Psoas muscle (tissue), 8 donors: ENCODE measurements around the gene CDK5RAP2. TPM values are rescaled to one million over a fixed set of nuclear protein-coding genes. Genes with fewer than 3 reads are reported as not detected.

Experiments used
- ATAC-seq, 4 donors: fragments of 200-7000 bp; cut with Tn5 transposase; one replicate each; pipeline ENCODE4 v1.9.1; 2020; ENCODE audit warnings: moderate library complexity in 3 of 4, mild to moderate bottlenecking in 2 of 4
- DNase-seq, 2 donors: peaks; one replicate each; pipeline ENCODE4 v3.0.0-alpha.2; 2020
- H3K27ac ChIP-seq: fragments of 200-600 bp; one replicate; pipeline ENCODE4 v1.8.0; 2022
- H3K27me3 ChIP-seq, 3 donors: fragments of 200-600 bp in 1 of 3; one replicate each; pipeline versions ENCODE4 v1.6.1 to v1.8.0; 2013 to 2022; ENCODE audit warnings: low read length in 2 of 3, mild to moderate bottlenecking in 2 of 3, moderate library complexity in 1 of 3; ENCODE audit not compliant: insufficient read depth in 3 of 3
- H3K36me3 ChIP-seq, 2 donors: fragments of 200-600 bp in 1 of 2; one replicate each; pipeline versions ENCODE4 v1.6.1 to v1.8.0; 2013 to 2022; ENCODE audit warnings: low read depth in 1 of 2, mild to moderate bottlenecking in 1 of 2, moderate library complexity in 1 of 2; ENCODE audit not compliant: insufficient read depth in 1 of 2
- H3K4me1 ChIP-seq: fragments of 200-600 bp; one replicate; pipeline ENCODE4 v1.8.0; 2022
- H3K4me3 ChIP-seq: fragments of 200-600 bp; one replicate; pipeline ENCODE4 v1.8.0; 2022; ENCODE audit warnings: mild to moderate bottlenecking
- H3K9me3 ChIP-seq: fragments of 200-600 bp; one replicate; pipeline ENCODE4 v1.8.0; 2022
- WGBS, 3 donors: extraction: QIAGEN DNeasy Blood & Tissue Kit; methylation state at CpG; one replicate each; pipeline versions ENCODE4 v1.1.6 to v1.1.7; 2013; 5-methylcytosine and 5-hydroxymethylcytosine counted together
- intact Hi-C, 2 donors: fragments of 100-400 bp; cut with DNase I; formaldehyde crosslinking; loops; one replicate each; pipeline versions ENCODE4 v1.11.0 to v1.14.2; 2022
- polyA plus RNA-seq, 3 donors: library from polyadenylated mRNA; stranded (reverse); fragments of 200-250 nt; gene quantifications; one replicate each; pipeline ENCODE4 v1.2.3, GENCODE V29; 2013
- total RNA-seq, 4 donors: library from RNA; stranded (reverse); fragmentation: NEBNext Ultra II Directional in 2 of 4; extraction: Animal tissue kit (Norgen Biotek cat#: 25700) in 2 of 4; gene quantifications; one replicate each; pipeline versions ENCODE4 v1.2.1 to v1.2.4, GENCODE V29; 2021 to 2023
- TF ChIP-seq, protein P1 (sequence below): fragments of 200-600 bp; IDR thresholded peaks from one replicate; pipeline ENCODE4 v1.8.0; 2022; ENCODE audit warnings: antibody characterized with exemption
- donor health status: healthy with polysubstance abuse.
- donor health status: DM: no; HTN: no; CAD: no; lungs with moderate emphysema.
- donor health status: Bipolar disorder and iron deficiency.
- donor health status: healthy.
- donor health status: DM: yes; HTN: yes; CAD: no.
- donor health status: DM: no; HTN: no; CAD: no.
- donor health status: DM: no; HTN: no; CAD: no.
- donor health status: DM: yes; HTN: yes; CAD: no.

Gene CDK5RAP2
- total and polyA plus RNA-seq, 7 donors, result 26.0 to 95.1 (median 60.3) TPM

DNA sequence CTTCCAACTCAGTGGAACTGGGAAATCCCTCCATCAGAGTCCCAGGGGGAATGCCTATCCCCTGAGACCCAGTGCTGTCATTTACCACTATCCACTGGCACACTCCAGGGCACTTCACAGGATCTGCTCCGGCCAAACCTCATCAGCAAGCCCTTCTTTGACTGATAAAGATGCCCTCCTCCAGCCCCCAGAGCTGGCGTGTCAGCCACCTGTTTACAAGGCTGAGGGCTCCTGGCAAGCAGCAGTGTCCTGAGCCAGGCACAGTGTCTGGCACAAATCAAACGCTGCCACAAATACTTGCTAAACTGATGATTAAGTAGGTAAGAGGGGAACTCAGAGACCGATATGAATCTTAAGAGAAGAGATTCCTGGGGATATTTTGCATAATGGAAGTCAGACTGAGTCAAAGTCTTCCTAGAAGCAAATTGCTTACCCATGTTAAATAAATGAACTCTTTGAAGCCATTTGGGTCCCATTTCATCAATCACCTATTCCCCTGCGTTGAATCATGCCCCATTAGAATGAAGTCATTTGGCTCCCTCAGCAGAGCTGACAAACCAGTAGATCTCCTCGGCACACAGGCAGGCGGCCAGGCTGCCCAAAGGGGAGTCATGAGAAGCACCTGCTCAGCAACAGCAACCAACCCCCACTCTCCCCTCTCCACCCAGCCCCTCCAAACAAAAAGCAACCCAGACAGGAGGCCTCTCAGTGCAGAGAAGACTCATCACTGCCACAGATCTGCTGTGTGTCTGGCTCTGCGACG is 97.4 kb downstream of the CDK5RAP2 start:
- WGBS, 3 donors, result 44 to 51% (median 45%) methylated on average over 9 of the region's 9 CpGs
- H3K27me3 ChIP-seq, result no peaks in the 10 kb centered on the region
- peaks cover 9 to 21% of the 10 kb centered on the region in 2 donors for H3K36me3 ChIP-seq
- H3K27ac ChIP-seq, result peak overlapping the region; percentile 73
- intact Hi-C loops, result no loop called here
- DNase-seq (peak; percentile 46 to 62), ATAC-seq (peak; percentile 36 to 56 (median 42))
- TF ChIP-seq, protein P1, sequence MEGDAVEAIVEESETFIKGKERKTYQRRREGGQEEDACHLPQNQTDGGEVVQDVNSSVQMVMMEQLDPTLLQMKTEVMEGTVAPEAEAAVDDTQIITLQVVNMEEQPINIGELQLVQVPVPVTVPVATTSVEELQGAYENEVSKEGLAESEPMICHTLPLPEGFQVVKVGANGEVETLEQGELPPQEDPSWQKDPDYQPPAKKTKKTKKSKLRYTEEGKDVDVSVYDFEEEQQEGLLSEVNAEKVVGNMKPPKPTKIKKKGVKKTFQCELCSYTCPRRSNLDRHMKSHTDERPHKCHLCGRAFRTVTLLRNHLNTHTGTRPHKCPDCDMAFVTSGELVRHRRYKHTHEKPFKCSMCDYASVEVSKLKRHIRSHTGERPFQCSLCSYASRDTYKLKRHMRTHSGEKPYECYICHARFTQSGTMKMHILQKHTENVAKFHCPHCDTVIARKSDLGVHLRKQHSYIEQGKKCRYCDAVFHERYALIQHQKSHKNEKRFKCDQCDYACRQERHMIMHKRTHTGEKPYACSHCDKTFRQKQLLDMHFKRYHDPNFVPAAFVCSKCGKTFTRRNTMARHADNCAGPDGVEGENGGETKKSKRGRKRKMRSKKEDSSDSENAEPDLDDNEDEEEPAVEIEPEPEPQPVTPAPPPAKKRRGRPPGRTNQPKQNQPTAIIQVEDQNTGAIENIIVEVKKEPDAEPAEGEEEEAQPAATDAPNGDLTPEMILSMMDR, result no peak
- H3K4me3 ChIP-seq, result no peak overlapping the region
- H3K4me1 ChIP-seq, result peaks cover 29% of the 10 kb centered on the region
- no peaks in the 10 kb centered on the region for H3K9me3 ChIP-seq

DNA sequence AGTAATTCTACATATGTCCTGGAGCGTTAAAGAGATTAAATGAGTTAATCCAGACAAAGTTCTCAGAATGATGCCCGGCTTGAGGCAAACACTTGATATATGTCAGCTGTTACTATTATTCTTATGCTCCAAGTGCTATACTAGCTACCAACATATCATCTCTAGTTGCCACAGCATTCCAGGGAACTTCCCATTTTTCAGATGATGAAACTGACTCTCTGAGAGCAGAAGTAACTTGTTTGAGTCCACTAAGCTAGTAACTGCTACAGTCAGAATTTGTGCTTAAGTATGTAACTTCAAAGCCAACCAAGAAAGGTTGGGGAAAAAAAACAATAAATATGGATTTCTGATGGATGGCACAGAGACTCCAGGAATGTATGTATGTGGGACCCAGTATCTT is 98.1 kb downstream of the CDK5RAP2 start:
- H3K27ac ChIP-seq, result peak overlapping the region; percentile 73
- WGBS, 3 donors, result 86 to 96% (median 88%) methylated on average over 2 of the region's 2 CpGs
- TF ChIP-seq, protein P1, result no peak

DNA sequence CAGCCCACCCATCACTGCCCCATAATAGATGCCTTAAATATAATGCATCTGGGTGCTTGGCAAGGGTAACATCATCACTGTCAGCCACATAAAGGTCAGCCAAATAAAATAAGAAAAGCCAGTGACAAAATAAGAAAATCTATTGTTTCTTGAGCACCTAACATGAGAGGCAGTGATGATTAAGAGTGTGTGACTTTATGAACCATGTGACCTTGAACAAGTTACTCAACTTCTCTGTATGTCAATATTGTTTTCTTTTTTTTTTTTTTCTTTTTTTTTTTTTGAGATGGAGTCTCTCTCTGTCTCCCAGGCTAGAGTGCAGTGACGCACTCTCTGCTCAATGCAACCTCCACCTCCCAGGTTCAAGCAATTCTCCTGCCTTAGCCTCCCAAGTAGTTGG is 98.7 kb downstream of the CDK5RAP2 start:
- Histone ChIP-seq H3K27ac (peak overlapping the region; percentile 73), H3K36me3 (peaks cover 4 to 18% of the 10 kb centered on the region in 2 donors), H3K27me3 (no peaks in the 10 kb centered on the region), H3K9me3 (no peaks in the 10 kb centered on the region), H3K4me3 (no peak overlapping the region), H3K4me1 (peaks cover 37% of the 10 kb centered on the region)
- 100% methylated on average over 1 of the region's 1 CpG for WGBS, 3 donors
- DNase-seq (no peak), ATAC-seq (peak in 1 of 4 donors; percentile 0)
- intact Hi-C loops, result no loop called here
- TF ChIP-seq, protein P1, result no peak

More for the DNA sequence above, 98.1 kb downstream of the CDK5RAP2 start:
- ATAC-seq, result no peak
- Histone ChIP-seq H3K36me3 (peaks cover 8 to 18% of the 10 kb centered on the region in 2 donors), H3K4me1 (peaks cover 36% of the 10 kb centered on the region), H3K4me3 (no peak overlapping the region), H3K9me3 (no peaks in the 10 kb centered on the region), H3K27me3 (no peaks in the 10 kb centered on the region)
- intact Hi-C loops, result no loop called here
- DNase-seq, result no peak

DNA sequence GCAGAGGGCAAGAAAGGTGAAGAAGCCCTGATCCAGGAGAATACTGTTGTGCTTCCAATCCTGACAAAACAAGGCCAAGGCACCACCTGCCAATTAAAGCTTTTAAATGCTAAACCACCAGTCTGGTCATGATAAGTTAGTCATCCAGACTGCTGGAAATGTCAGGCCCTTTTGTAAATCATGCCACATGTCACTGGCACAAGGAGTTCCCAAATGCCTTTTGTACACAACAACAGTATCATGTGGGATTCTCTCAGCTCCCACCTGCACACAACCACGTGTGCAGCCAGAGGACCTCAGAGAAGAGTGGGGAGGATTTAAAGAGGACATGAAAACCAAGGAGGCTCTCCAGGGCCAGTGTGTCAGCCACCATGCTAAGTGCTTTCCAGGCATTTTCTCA is 99.3 kb downstream of the CDK5RAP2 start:
- TF ChIP-seq, protein P1, result no peak
- DNase-seq (peak in 1 of 2 donors; percentile 59), ATAC-seq (peak; percentile 75 to 84 (median 80))
- no peaks in the 10 kb centered on the region for H3K9me3 ChIP-seq
- H3K4me3 ChIP-seq, result no peak overlapping the region
- H3K36me3 ChIP-seq, result peaks cover under 1 to 18% of the 10 kb centered on the region in 2 donors
- intact Hi-C loops, result no loop called here
- H3K27me3 ChIP-seq, result no peaks in the 10 kb centered on the region
- 14 to 24% (median 20%) methylated on average over 1 of the region's 1 CpG for WGBS, 3 donors
- peaks cover 37% of the 10 kb centered on the region for H3K4me1 ChIP-seq
- H3K27ac ChIP-seq, result peak overlapping the region; percentile 73
